ENCODE results near the gene IL22.
A peak's percentile ranks its signal among the peaks of the same experiment; 100 is the strongest.

Gene IL22, protein sequence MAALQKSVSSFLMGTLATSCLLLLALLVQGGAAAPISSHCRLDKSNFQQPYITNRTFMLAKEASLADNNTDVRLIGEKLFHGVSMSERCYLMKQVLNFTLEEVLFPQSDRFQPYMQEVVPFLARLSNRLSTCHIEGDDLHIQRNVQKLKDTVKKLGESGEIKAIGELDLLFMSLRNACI

DNA sequence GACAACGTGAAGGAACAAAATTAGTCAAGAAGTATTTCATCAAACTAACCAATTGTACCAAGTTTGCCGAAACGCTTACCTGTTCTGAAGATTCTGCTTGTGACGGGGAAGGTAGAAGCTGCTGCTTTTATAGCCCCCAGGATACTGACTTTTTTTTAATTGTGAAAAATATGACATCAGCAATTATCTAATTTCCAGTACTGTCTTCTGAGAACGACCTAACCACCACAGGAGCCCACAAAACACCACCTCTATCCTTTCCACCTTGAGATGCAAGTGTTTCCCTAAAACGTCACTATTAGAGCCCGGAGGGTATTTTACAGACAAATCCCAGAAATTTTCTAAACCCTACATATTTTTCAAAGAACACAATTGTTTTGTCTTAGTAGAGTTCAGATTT, at the start of gene IL22:
TSS of gene IL22 (minus strand) at position 101 of the 400 bp plus-strand sequence. CDS start 156 bp downstream, outside the sequence.
- DNase-seq = no peak

DNA sequence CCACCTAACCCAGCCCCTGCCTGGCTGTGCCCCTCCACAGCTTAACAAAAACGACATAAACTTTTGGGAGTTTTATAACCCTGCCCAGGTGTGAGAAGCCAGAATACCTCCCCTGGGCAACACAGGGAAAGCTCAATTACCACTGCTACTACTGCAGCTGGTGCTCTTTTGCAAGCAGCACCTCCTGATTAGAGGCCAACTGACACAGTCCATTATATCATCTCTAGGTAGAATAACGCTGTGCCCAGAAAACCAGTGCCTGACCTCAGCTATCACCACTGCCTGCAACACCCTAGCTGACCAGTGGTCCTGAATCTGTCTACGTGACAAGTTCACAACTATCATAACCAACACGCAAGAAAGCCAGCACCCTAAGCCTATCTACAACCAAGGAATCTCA, 44.5 kb upstream of the IL22 start:
- no peak for DNase-seq

DNA sequence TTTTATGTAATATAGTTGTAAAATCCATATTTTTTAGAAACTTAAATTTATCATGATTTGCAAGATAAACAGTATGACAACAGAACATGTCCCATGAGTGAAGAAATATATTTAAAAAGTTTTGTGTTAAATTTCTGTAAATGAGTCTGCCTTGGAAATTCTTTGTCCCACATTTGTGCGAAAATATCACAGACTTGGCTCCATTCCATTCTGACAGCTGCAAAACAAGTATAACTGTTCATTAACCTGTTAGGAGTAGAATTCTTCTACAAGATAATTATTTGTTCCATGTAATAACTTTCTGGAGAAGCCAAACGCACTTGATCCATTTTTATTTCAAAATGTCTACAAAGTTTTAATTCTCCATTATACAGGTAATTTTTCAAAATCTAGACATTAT, 40.8 kb upstream of the IL22 start:
- no peak for DNase-seq

DNA sequence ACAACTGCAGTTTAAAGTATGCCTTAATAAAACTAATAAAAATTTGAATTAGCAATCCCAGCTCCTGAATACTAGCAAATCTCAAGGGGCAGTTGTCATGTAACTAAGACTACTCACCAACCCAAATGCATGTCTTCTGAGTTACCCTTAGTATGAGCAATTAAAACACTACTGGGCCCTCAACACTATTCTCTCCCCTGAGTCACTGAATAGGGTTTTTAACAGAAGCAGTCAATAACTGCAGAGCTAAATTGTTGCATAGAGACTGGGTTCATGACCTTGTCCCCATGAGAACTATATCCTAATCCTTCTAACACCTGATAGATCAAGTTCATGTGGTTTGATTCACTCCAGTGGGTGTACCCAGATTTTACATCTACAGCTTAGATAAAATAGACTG, 39.9 kb upstream of the IL22 start:
- no peak for DNase-seq

DNA sequence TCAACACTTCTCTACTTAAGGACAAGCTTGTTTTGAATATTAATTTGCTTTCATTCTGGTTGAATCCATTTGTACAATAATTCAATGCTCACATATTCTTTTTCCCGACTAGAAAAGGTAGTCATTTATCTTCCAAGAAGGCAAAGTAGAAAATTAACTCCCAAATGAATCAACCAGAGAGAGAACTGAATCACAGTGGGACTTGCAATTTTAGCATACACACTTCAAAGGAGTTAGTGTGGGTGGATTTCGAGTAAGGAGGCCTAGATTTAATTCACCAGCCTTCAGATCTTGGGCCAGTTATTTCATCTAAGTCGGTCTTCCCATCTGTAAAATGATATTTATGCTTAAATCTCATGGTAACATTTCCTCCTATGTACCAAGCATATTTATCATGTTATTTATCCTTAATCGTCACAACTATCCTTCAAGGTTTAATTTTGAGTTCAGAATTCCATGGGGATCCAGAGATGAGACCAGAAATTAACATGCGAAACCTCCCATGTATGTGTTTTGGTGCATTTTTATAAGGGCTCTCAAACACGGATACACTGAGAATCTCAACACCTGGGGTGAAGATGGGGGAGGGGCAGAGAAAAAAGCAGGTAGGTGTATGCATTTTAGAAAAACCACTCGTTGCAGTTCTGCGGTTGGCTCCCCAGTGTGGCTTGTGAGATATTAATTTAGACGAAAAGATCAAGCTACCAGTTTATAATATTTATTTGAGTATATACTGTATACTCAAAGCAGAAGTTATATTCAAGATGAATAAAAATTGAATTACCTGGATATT, 38.9 kb upstream of the IL22 start:
- DNase-seq = no peak

DNA sequence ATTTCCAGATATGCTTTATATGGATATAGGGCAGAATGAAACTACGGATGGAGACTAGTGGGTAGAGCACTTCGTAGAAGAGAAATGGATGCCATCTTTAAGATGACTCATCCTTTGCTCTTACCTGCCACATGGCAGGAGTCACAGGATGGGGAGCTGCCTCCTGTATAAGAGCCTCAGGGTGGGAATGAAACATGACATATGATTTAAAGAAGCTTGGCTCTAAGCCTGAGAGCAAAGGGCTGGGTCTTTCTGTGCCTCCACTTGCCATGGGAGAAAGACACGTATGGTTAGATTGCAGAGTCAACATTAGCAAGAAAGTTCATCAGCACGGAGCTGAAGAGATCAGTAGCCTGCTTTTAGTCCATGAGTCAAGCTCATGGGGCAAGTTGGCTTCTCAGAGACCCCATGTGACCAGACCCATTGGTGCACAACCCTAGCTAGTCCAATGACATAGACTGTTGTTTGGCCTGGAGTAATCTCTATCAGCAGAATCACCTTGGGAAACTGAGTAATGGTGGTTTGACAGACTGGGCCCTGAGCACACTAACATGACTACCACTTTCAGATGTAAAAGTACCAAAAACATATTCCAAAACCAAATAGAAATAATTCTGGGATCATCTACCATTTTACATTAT, 38.1 kb upstream of the IL22 start:
- no peak for DNase-seq

DNA sequence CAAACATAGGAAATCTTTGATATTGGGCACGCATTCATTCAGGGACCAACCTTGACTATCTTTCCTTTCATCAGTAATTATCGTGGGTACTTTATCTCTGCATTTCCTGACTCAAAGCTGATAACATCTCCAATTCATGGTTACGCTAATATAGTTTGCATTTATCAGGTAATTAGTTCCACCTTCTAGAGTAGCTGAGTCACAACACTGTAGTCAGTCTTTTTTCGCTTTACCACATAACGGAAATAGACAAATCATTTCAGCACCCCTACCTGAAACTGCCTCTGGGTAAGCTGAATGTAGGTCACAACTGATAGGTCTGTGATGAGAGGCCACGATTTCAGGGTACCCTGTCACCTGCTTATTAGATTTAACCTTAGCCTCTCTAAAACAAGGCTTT, 36.7 kb upstream of the IL22 start:
- DNase-seq = peak; percentile 34

DNA sequence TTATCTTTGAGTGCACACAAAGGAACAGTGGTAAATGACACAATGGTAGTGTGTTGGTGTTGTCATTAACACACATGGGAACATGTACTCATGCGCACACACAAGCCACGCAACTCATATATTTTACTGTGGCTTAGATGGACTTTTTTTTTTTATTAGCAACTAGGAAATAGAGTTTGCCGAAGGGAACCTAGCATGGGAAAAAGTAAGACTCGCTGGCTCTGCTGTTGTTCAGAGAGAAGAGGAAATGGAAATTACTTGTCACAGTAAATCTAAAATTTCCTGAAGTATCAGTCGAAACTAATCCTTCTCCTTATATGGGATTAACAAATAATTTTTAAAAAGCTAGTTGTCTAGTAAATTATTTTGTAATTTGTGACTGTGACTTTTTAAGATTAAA, 33.7 kb upstream of the IL22 start:
- DNase-seq = no peak

DNA sequence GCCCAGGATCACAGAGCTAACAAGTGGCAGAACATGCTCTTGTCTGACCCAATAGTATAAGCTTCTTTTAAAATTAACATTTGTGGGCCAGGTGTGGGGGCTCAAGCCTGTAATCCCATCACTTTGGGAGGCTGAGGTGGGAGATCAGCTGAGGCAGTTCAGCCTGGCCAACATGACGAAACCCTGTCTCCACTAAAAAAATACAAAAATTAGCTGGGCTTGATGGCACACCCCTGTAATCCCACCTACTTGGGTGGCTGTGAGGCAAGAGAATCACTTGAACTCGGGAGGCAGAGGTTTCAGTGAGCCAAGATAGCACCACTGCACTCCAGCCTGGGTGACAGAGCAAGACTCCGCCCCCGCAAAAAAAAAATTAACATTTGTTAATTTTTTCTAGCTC, 33.0 kb upstream of the IL22 start:
- no peak for DNase-seq

DNA sequence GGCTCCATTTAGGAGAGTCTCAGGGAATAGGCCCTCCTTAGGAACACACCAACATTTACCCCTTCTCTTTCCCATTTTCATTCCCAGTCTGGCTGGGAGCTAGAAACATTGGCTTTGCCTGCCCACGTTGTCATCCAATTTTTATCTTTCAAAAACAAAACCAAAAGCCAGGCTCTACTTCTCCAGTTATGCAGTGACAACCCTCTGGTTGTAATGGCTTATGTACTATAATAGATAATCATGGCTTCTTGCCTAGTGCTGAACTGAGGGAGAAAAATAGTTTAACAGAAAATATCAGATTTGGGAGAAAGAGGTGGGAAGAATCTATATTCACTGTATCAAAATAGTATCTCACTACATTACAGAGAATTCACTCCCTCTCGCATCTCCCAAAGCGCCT, 32.1 kb upstream of the IL22 start:
- DNase-seq = no peak

DNA sequence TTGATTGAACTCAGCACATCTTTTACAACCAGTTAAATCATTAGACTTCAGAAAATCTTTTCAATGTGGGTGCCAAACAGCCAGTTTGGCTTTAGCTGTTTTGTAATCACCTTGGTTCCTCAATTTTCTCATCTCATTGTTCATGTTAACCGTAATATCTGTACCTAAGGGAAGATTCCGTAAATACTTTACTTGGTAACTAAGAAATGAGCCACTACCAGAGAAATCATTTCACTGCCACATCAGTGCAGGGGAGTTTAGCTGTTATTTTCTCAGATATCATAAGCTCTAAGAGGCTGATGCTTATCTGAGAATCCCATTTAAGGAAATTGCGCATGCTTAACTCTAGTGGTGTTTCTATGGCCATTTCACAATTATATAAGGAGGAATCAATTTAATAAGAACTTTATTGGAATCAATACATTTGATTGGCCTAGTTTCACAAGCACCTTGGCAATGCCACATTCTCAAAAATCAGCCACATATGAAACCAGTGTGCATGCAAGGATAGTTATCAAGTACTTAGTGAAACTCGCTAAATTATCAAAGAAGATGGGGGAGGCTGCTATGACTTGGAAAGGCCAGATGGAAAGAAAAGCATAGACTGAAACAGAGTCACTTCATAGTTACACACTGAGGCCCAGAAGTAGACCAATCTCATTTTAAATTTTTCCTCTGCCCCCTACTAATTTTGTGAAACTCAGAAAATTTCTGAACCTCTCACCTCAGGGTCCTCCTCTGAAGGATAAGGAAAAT, 28.1 kb upstream of the IL22 start:
- no peak for DNase-seq

DNA sequence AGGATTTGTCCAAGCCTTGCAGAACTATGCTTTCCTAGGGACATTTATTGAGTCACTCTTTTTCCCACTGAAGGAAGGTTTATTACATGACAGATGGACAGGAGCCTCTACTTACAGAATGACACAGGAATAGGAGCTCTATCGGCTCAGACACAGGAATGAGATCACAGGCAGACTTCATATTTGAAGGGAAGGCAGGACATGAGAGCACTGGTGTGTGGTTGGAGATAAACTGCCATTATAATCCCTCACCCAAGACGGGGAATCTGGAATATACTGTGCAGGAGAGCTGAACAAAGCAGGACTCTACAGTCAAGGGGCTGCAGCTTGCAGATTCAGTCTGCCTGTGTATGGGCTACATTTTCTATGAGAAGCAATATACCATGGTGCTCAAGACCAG, 26.8 kb upstream of the IL22 start:
- DNase-seq = no peak

DNA sequence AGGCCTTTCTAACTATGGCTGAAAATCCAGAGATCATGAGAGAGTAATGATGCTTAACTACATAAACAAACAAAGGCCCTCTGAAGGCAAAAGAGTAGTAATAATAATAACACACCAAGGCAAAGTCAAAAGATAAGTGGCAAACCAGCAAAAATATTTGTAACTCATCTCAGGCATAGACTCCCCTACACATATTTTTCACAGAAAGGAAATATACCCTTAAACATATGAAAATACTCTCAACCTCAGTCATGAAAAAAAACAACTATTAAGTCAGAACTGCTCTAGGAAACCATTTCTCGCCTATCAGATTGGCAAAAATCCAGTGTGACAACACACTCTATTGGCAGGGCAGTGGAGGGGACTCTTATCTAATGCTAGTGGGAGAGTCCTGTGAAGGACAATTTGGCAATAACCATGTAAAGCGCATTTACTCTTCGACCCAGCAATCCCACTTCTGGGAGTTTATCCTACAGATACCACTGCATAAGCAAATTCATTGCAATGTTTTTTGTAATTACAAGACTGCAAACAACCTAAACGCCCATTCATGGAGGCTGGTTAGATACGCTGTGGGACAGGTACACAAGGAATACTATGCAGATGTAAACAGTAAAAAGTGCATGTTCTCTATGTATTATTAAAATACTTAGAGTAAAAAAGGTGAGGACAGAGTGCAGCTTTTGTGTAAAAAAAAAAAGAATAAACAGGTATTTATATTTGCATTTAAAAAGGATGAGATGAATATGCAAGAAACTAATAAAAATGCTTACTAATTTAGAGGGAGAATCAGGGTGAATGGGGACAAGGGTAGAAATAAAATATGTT, 26.0 kb upstream of the IL22 start:
- no peak for DNase-seq

DNA sequence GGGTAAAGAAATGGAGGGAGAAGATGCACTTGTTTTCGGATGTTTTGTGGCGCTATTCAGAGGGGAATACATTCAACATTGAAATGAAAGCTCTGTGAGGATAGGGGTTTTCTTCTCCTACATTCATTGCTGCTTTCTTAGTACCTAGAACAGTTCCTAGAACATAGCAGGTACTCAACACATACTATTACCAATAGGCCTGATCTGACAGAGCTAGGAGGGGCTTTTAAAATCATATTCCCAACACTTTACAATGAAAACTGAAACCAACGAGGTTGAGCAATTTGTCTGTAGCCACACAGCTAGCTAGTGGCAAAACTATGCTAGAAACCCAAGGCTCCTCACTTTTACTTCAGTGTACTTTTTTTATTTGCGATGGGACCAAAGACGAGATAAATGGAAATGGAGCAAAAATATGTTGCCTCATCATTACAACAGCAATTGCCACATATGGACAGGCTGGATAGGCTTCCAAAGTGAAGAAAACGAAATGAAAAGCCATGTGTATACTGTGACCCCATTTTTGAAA, 23.1 kb upstream of the IL22 start:
- no peak for DNase-seq

DNA sequence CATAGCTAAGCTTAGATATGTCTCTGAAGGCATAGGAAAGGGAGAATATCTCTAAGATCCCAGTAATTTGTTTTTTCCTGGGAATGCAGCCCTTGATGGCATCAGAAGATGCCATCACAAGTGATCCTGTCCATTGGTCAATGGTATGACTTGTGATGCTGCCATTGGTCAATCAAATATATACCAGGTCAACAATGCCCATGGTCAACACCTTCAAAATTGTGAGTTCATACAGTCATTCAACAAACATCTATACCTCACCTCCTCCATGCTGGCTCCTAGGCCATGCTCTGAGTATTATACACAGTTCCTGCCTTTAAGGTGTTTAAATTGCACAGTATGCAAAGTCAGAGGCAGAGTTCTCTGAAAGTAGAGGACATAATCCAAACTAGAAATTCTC, 19.3 kb upstream of the IL22 start:
- no peak for DNase-seq

DNA sequence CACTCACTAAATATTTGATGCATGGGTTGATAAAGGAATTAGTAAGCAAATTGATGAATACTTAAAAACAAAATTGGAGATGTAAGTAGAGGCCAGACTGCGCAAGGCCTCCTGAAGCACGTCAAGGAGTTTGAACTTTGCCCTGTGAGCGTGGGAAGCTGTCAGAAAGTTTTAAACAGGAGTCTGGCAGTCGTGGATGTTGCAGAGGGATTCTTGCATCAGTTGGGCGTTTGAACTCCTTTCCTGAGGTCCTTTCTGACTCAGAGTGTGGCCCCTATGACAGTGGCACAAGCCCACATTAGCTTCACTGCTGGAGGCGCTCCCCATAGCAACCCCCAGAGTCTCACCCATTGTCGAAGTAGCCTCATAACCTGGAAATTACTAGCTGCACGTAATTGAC, 17.9 kb upstream of the IL22 start:
- no peak for DNase-seq

DNA sequence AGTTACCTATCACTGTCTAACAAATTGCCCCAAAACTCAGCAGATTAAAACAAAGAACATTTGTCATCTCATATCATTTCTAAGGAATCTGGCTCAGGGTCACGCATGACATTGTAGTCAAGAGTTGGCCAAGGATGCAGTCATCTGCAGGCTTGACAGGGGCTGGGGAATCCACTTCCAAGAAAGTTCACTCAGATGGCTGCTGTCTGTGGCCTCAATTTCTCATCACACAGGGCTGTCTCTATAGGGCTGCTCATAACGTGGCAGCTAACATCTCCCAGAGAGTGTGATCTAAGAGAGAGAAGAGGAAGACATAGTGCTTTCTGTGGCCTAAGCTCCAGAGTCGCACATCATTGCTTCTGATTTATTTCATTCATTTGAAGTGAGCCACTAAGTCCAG, 17.0 kb upstream of the IL22 start:
- DNase-seq = no peak

DNA sequence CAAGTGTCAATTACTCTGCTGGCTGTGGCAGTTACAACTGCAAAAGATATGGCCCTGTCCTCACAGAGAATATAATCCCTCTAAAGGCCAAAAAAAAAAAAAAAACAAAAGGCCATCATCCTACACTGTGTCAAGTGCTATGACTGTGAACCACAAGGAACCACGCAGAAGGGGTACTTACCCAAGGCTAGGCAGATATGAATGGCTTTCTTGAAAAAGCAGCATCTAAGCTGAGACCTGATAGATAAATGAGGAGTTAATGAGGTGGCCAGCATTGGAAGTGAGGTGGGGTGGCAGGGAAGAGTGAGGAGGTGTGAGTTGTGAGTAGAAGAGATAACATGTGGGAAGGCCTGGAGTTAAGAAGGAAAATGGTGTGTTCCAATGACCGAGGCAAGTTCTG, 16.4 kb upstream of the IL22 start:
- no peak for DNase-seq

DNA sequence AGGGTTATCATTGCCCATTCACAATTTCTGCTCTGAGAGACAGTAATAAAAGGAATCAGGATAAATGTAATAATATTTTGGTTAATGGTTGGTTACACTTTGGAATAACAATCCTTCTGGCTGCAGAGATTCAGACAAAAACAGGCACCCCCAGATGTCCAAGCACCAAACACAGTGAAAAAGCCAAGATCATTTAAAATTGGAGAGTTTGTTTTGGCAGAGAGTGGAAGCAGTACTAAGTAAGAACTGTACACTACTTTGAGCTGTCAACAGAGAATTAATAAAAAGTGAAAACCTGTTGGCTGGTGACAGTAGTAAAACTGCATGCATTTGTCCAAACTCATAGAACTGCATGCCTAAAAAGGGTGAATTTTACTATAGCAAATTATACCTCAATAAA, 15.6 kb upstream of the IL22 start:
- DNase-seq = no peak

DNA sequence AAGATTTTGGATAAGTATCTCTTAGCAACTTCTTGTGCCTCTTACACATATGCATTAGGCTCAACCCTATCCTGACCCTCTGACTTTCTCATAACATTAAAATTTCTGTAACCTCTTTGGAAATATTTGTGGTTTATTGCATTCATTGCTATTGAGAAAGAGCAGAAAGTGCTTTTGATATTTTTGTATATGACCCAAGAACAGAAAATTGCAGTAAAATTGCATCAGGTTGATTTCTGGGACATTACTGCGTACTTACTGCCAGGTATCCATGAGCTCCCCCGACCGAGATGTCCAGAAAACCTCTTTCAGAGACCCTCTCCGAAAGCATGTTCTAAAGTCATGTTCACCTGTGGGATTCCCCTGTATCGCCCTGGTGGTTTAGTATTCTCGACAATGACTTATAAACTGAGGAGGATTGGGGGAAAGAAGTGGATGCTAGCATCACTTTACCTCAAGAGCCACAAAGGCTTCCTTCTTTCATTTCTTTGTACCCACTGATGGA, 14.5 kb upstream of the IL22 start:
- no peak for DNase-seq

DNA sequence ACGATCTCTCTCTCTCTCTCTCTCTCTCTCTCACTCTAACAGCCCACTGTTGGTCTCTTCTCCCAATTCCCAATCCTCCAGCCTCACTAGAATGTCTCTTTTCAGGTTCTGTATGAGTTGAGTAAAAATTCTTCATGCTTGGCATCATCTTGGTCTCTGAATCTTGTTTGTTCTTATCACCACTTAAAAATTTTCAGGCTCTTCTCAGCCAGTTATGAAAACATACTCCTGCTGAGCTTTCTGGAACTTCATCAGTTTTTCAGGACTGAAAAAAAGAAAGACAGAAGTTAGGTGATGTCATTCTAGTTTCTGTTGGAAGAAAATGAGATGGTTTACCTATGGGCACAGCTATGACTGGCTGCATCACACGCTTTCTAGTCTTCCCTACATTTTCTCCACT, 11.5 kb upstream of the IL22 start:
- no peak for DNase-seq

DNA sequence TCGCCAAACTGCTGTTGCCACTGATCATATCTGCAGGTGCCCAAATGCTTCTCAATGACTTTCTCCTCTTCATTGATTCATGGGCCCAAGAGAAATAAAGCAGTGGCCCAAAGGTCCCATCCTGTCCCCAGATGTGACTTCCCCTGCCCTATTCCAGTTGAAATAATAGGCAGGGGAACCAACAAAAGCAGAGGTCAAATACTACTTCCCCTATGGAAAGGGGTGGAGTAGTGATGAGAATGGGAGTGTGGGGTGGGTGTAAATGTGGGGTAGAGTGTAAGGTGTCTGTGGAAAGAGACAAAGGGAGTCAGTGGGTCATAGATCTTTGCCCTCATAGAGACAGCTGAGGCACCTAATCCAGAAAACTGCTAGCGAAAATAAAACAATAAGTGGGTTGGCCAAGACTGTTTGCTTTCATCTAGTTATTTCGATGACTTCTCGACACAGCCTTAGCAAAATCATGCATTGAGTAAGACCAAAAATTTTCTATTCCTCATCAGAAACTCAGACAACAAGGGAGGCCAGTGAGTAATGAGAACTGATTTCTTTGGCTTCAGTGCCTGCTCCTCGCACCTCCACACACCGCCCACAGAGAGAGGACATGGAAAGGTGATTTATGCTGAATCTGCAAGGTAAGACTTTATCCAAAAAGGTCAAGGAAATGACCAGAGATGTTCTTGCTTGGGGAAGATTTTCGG, 10.9 kb upstream of the IL22 start:
- DNase-seq = no peak
